ENCODE measurements around the gene MGAM2.

MGAM2 gene

DNA sequence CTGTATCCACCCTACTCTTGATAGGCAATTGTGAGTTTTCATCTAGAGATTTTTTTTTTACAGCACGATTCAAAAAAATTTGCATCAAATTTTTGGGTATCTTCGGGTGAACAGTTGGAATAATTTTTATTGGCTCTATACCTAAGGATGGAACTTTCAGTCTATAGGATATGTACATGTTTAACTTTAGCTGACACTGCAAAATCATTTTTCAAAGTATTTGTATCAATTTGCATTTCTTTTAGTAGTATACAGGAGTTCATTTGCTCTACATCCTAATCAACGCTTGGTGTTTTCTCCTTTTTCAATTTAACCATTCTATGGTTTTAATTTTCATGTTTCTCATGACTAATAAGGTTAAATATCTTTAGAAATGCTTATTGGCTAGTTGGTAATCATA, 11.7 kb downstream of the MGAM2 start:
- DNase-seq: no peak

GRCh38 chr7:142125256-142125955, 13.9 kb downstream of the MGAM2 start:
- no peak for DNase-seq

- DNase-seq: no peak
Observed at GRCh38 chr7:142130267-142130666, 18.7 kb downstream of the MGAM2 start.

- DNase-seq: no peak
Observed at GRCh38 chr7:142131439-142132185, 20.1 kb downstream of the MGAM2 start.

DNA sequence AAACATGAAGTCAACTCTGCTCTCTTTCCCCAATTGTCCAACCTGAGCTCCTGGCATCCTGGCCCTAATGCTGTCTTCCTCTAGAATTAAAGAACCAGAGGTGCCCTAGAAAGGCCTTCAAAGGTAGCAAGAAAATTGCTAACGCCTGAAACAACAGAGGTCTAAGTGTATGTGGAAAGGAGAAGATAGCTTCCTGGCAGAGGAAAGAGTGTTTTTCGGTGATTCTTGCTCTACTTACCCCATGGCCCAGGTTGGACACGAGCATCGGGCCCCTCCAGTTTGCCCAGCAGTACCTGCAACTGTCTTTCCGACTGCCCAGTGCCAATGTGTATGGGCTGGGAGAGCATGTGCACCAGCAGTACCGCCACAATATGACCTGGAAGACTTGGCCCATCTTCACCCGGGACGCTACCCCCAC, 22.2 kb downstream of the MGAM2 start:
- no peak for DNase-seq

- no peak for DNase-seq
Observed at GRCh38 chr7:142134909-142135308, 23.4 kb downstream of the MGAM2 start.

DNA sequence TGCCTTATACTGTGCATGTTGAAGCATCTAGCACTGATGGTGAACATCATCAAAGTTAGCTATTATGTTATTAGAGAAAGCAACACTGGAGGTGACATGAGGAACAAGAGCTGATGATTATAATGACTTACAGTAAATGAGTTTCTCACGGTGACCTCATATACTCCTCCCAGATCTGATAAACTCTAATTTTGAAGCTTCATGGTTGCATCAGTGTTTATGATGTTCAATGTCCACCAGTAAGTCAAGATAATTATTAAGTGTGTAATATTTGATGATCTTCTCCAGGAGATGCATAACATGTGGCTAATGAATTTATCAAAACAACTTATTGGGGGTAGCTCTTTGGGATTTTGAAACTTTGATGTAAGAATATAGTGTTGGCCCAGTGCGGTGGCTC, 27.5 kb downstream of the MGAM2 start:
- no peak for DNase-seq

DNA sequence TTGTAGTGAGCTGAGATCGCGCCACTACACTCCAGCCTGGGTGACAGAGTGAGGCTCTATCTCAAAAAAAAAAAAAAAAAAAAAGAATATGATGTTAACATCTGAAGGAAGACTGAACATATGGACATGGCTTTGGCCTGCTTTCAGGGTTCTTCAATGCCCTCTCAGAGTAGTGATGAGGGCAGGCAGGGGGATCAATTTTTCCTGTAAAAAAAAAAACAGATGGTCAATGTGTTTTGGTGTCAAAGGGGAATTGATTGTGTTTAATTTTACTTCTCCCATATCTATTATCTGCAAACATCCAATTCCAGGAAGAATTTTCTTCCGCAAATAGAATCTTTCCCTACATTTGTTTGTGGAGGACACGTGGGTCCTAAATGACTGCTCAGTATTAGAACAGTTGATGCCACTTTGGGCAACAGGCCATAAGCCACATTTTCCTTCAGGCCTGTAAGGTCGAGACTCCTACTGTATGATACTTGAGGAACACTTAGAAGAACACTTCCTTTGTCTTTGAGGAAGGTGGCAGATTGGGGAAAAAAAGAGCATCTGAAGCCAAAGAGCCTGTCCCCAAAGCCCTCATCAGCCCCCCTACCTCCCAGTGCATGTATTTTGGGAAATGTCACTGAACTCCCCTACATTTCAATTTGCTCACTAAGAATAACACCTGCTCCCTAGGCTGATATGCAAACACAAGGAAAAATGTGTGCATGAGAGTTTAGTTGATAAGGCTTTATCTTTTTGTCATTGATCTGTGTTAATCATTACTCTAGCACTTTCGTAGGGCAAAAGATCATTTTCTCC, 28.3 kb downstream of the MGAM2 start:
- no peak for DNase-seq

- DNase-seq: no peak
Observed at GRCh38 chr7:142140401-142140959, 29.0 kb downstream of the MGAM2 start.

GRCh38 chr7:142142702-142143101, 31.2 kb downstream of the MGAM2 start:
- no peak for DNase-seq

- DNase-seq: no peak
Observed at GRCh38 chr7:142146124-142146523, 34.6 kb downstream of the MGAM2 start.

DNA sequence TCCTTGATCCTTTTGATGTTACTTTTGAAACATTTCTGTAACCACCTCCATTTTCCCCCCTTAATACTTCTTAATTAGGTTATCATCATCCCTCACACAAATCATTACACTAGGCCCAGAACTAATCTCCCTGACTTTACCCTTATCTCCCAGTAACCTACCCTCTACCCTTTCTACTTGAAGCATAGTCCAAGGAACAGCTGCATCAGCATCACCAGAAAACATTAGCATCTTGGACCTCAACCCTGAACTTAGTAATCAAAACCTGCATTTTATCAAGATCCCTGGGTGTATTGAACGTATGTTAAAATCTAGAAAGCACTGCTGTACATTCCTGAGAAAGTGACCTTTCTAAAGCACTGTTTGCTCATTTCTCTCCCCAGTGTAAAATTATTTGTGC, 38.8 kb downstream of the MGAM2 start:
- no peak for DNase-seq

DNA sequence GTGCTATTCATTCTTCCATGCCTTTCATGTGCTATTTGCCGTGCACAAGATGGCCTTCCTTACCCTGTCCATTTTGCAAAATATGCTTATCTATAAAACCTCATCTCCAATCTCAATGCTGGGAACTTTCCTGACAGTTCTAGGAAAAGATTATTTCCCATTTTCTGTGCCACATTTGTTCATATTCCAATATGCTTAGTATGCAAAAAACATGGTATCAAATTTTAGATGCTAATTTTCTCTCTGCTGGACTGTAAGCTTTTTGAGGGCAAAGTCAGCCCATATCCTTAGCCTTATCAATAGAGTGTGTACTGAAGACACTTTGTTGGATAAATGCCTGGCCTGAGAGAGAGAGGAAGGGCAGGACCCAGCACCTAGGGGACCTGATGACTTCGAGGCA, 39.4 kb downstream of the MGAM2 start:
- DNase-seq: no peak

DNA sequence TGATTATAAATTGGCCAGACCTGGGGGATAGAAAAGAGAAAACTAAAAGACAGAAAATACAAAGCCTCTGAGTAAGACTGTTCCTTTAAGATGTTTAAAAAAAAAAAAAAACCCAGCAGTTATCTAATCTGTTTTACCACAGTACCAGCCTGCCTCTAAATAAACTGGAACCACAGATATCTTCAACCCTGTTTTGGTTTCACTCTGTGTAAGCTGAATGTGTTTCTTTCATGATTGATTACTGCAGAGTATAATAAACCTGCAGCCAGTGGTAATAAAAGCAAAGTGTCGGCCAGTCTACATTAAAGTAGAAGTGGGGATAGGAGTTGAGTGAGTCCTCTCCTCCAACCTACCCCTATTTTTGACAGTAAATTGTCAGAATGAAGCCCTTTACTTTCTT, 40.6 kb downstream of the MGAM2 start:
- no peak for DNase-seq

DNA sequence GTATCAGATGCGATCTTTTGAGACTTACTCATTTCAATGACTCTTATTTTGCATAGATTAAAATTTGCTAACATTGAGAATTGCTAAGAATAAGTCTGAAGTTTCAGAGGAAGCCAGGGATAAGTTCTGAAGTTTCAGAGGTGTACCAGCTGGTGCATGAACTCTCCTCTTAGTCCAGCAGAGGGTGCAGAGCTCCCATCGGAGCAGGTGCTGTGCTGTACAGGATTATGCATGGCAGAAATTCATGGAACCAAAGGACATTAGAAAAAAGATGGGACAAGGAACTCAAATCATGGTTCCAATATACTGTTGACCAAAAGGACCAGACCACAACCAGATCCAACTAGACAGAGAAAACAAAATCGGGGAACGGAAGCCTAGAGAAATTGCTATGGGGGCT, 41.9 kb downstream of the MGAM2 start:
- DNase-seq: no peak

DNA sequence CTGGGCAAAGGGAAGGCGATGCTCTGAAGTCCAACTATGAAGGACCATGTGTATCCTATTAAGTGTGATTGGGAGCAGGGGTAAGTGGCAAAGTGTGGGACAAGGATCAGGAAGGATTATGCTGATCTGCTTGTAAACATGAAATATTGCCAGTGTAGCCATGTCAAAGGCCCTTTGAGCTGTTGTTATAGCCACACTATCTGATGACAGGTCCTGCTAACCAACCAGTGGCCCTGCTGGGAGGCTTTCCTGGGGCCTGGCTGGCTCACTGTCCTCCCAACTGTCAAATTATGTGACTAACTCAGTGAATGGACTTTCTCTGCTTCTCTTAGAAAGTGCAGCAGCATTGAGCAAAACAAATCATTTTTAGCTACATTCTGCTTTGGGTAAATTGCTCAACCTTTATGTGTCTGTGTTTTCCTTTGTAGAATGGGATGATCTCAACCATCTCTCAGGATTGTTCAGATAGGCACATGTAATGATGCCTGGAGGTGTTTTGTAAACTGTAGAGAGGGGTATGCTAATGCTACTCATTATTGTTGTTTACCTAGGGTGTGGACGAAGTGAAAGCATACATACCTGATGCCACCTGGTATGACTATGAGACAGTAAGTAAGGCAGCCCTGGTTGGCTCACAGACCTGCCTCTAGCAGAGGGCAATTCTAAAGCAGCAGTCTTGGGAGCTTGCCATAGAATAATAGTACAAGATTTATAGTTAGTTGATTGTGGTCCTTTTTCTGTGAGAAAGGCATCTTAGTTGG, 47.4 kb downstream of the MGAM2 start:
- no peak for DNase-seq

- no peak for DNase-seq
Observed at GRCh38 chr7:142161921-142162320, 50.4 kb downstream of the MGAM2 start.

DNA sequence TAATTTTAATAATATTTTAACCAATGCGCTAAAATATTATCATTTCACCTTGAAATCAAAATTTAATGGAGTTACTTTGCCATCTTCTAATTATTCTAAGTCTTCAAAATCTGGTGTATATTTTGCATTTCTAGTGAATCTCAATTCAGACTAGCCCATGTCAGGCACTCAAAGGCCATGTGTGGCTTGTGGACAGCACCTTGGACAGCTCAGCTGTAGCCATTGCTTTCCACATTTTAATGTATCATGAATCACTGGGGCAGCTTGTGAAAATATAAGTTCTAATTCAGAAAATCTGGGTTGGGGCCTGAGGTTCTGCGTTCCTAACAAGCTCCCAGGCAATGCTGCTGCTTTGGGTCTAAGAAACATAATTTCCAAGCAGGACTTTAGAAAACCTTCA, 57.2 kb downstream of the MGAM2 start:
- no peak for DNase-seq

DNA sequence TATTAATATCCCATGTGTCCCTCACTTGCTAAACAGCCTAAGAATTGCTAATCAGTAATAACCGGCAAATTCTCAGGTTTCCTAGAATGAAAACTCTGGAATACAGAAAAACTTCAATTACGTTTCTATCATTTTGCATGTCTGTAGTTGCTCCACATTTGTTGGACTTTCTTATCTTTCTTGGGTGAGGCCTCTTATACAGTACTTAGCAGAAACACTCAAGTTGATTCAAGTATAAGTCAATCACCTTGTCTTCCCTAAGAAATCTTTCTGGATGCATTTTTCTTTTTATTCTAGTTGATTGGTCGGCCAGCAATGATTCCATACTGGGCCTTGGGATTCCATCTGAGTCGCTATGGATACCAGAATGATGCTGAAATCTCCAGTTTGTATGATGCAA, 61.4 kb downstream of the MGAM2 start:
- no peak for DNase-seq

GRCh38 chr7:142174441-142174840, 62.9 kb downstream of the MGAM2 start:
- DNase-seq: no peak

GRCh38 chr7:142175594-142175993, 64.1 kb downstream of the MGAM2 start:
- DNase-seq: no peak

- DNase-seq: no peak
Observed at GRCh38 chr7:142176901-142177300, 65.4 kb downstream of the MGAM2 start.

- no peak for DNase-seq
Observed at GRCh38 chr7:142177869-142178268, 66.4 kb downstream of the MGAM2 start.

All from effector CD4-positive, alpha-beta T cell (primary cell).